ENCODE results near the gene TECR.

- no peak for TF ChIP-seq CTCF (IDR thresholded peaks at IDR 0.05; ENCODE audit: low read length)
- no peak for TF ChIP-seq EZH2phosphoT487 (IDR thresholded peaks at IDR 0.05; ENCODE audit: low read length)
- no peak for TF ChIP-seq EZH2 (optimal IDR thresholded peaks at IDR 0.05; ENCODE audit: low read depth, low read length)
These were observed 36.6 kb downstream of the TECR start for GRCh38 chr19:14565765-14566711.

Measured in MM.1S (cell line).